GM21576 (cell line): ENCODE data around the gene C20orf204.
"Not testable (repeated sequence)": the region's sequence is repeated elsewhere in the genome, so short reads cannot be mapped to it uniquely, and the experiment has no call there.

Experiments
- ATAC-seq: cut with Tn5 transposase; IDR thresholded peaks from one replicate; pipeline ENCODE4 v1.9.1; 2021; ENCODE audit warnings: mild to moderate bottlenecking, moderate library complexity; ENCODE audit not compliant: unreplicated experiment

Gene C20orf204

DNA sequence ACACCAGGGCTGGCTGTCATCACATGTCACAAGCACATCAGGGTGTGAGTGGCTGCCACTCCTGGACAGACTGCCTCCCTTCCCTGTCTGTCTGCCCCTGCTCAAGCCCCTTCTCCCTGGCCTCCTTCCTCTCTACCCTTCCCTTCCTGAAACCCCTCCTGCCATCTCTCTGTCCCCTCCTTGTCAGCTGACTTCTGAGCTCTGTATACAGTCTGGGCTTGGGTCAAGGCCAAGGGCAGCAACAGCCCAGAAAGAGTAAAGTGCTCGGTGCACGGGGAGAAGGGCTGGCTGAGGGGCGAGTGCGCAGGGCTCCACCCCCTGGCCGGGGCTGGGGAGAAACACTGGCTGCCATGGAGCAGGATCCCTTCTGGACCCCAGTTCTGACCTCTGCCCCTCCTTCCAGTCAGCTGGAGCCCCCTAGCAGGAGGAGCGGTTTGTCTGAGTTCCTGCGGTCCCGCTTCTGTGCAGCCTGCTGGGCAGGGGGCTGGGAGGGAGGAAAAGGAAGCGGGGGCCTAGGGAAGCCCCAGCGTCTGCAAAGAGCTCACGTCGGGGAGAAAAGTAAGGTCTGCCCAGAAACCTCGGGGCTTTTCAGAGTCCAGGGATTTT, 46.2 kb downstream of the C20orf204 start:
- no peak for ATAC-seq

GRCh38 chr20:64082820-64083377, 46.9 kb downstream of the C20orf204 start:
- no peak for ATAC-seq

DNA sequence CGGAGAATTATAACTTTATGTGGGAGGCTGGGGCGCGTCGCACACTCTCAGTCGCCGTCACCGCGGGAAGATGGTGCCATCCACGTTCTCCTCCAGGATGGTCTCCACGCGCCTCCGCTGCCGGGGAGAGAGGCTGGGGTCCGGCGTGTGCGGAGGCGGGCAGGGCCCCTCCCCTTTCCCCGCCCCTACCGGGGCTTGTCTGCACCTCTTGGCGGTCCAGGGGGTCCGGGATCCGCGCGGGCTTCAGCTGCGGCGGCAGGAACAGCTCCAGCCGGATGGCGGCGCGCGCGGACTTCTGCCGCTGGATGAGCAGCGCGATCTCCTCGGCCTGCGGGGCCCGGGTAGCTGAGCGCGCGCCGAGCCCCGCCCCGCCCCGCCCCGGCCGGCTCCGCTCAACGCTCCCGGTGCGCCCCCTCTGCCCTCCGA, 47.4 kb downstream of the C20orf204 start:
- ATAC-seq, result no peak

DNA sequence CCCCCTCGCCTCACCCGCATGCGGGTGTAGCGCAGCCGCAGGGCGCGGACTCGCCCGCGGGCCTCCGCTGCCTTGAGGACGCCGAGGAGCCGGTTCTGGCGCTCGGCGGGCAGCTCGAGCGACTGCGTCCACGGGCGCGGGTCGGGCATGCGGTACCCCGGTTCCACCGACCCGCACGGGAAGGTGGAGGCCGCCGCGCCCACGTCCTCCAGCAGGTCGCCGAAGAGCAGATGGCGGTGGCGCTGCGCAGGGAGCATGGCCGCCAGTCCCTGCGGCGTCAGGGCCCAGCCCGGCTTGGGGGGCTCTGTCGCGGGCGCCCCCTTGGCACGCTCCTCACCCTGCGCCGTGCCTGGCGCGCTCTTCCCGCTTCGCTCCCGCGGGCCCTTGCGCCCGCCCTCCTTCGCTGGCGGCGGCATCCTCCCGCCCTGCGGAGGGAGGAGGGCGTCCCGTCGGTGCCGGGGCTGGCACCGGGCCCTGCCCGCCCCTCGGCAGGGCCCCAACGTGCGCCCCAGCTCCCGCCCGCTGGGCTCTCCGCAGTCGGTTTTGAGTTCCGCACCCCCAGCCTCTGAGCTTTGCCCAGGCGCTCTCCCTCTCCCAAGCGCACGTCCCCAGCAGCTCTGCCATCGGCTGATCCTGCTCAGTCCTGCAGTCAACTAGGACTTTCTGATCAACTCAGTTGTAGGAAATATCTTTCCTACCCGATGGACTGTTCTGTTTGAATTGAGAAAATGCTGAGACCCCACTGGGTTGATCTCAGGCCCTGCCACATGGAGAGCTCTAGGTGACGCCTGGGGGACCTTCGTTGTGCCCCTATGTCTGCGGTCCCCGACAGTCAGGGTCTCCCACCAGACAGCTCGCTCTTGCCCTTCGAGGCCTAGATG, 48.1 kb downstream of the C20orf204 start, which contains the start of gene LKAAEAR1:
LKAAEAR1 (minus strand) TSS at position 595 of the 881 bp plus-strand sequence; CDS start at position 416, 179 bp downstream.
- no peak for ATAC-seq

DNA sequence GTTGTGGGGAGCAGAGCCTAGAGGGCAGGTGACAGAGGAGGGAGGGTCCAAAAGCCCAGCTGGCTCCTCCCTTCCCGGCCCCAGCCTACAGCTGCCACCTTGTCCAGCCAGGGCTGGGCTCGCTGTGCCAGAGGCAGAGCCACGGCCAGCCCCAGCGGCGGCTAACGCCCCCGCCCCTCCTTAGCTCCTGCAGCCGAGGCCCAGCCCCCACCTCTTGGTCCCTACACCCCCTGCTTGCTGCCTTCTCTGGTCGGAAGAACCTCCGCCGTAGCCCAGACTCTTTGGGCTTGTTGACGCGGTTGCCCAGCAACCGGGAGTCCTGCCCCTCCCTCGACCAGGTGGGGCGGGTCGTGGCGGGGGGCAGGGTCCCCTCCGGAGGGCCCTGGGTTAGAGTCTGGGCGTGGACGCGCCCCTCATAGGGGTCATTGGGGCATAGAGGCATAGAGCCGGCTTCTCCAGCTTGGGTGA, 48.7 kb downstream of the C20orf204 start:
- no peak for ATAC-seq

GRCh38 chr20:64086801-64087200, 50.8 kb downstream of the C20orf204 start:
- ATAC-seq, result no peak

GRCh38 chr20:64087226-64087825, 51.3 kb downstream of the C20orf204 start:
- ATAC-seq, result not testable (repeated sequence)

GRCh38 chr20:64088586-64088985, 52.6 kb downstream of the C20orf204 start:
- ATAC-seq, result not testable (repeated sequence)
